GM18507 (cell line): Measurements from ENCODE around the gene GPR141.

Experiments used
- DNase-seq: peaks from one replicate; pipeline ENCODE4 v3.0.0; 2011; ENCODE audit warnings: low read depth; ENCODE audit not compliant: insufficient read length; ENCODE audit errors: extremely low spot score
- FAIRE-seq: peaks from 2 replicates; lab custom pipeline; 2011; peaks lifted over from hg19 to GRCh38; lab: Jason Lieb, UNC

Gene GPR141

GRCh38 chr7:37769726-37770125 lies 86.2 kb downstream of the GPR141 start:
- FAIRE-seq, result no peak
- no peak for DNase-seq

- DNase-seq, result no peak
- no peak for FAIRE-seq
Observed at GRCh38 chr7:37770838-37771237, 87.3 kb downstream of the GPR141 start.

DNA sequence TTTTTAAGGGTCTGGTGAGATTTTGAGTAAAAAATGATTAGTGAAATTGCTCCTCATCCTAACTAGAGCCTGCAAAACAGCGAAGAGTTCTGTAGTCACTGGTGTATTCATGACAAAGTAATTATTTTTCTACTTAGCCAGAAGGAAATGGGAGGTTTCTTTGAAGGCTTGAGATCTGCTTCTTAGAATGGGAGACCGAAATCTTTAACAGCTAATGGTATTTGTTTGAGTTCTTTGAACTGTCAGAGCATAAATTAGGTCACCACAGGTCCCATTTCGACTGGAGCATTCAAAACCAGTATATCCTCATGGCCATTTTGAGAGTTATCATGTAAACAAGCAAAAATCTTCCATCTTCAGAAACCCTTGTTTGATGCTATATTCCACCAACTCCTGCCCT lies 87.8 kb downstream of the GPR141 start:
- DNase-seq, result no peak
- FAIRE-seq, result no peak

DNA sequence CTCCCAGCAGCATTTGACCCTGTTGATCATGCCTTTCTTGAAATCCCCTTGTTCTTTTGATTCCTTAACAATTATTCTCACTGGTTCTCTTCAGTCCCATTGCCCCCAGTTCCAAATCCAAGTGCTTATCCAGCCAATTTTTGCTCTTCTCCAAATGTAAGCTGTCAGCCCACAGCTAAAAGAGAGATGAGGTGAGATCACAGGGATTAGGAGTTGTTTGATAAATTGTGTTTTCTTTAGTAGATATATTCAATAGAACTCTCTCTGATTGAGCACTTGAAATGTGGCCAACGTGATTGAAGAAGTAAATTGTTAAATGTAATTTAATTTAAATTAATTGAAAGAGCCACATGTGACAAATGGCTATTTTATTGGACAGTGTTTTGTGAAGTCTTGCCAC lies 88.2 kb downstream of the GPR141 start:
- DNase-seq, result no peak
- FAIRE-seq, result no peak

- FAIRE-seq (no peak), DNase-seq (no peak)
Observed at GRCh38 chr7:37775921-37776320, 92.4 kb downstream of the GPR141 start.

GRCh38 chr7:37781156-37781555 lies 97.6 kb downstream of the GPR141 start:
- FAIRE-seq (no peak), DNase-seq (no peak)

DNA sequence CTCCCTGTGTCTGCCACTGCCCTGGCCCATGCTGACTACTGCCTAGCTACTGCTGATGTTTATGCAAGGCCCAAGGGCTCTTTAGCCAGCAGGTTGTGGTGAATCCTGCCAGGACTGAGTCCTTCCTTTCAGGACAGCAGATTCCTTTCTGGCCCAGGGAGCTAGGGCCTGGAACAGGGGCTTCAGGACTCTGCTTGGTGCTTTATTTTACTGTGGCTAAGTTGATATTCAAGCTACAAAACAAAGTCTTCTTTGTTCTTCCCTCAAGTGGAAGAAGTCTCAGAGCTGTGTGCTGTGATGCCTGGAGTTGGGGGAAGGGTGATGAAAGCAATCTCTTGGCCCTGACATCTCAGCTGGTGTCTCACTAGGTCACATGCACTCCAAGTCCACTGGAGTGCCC lies 98.6 kb downstream of the GPR141 start:
- FAIRE-seq, result no peak

DNA sequence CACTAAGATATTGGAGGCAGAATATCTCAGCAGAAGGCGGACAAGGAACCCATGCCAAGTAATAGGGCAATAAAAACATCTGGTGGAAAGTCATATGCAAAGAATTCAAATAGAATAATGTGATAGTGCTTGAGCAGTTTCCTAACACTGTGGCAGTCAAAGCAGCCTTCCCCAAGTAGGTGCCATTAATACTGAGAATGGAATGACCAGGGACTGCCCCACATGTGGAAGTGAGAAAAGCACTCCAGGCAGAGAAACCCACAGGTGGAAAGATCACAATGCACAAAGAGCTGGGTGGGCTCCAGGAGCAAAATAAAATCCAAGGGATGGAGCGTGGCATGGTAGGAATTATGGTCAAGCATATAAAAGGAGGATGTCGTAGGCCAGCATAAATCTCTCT lies 100.4 kb downstream of the GPR141 start:
- FAIRE-seq, result peak; percentile 69

More for the DNA sequence above, 98.6 kb downstream of the GPR141 start:
- DNase-seq, result no peak

DNA sequence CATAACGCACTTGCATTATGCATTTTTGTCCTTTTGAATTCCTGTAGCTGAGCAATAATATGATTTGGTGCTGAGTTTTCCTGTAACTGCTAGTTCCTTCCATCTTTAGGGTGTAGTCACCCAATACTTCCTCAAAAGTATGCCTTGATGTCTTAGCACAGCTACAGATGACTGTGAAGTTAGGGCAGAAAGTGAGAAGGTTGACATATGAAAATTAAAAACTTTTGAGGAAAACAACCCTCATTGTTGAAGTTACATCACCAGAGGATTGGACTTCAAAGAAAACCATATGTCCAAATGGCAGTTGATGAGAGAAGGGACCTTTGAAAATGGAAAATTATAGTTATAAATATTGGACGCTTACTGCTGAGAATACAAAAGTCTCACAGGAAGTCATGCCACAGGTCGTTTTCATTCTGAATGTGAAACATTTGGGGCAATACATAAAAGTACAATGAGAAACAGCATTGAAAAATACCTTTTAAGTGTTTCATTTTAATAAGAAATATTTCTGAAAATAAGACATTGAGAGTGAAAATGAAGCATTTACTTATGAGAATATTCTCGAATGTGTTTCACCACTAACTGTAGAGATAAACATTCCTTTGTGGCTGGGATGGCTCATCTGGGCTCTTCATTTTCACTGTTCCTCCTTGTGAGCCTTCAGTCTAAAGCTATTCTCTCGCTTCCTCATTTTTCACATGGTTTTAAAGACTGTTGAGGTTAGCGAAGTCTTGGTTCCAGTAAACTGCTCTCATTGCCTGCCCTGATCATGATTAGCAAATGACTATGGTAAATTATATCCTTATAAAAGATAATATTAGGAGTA lies 103.4 kb downstream of the GPR141 start:
- DNase-seq, result no peak
- peak; percentile 96 for FAIRE-seq

More for the DNA sequence above, 100.4 kb downstream of the GPR141 start:
- no peak for DNase-seq
